Body of pancreas (tissue), 4 donors: ENCODE measurements around the gene BTAF1. TPM values are rescaled to one million over a fixed set of nuclear protein-coding genes. Genes with fewer than 3 reads are reported as not detected.

Source experiments
- ATAC-seq: fragments of 150-250 bp; one replicate; pipeline ENCODE4 v1.9.1; 2016
- DNase-seq, 4 donors: peaks; one replicate each; pipeline ENCODE4 v3.0.0-alpha.2; 2019
- H3K27ac ChIP-seq, 4 donors: fragments of 200-600 bp; sonication (generic); 1 replicate in 3 of 4; 2 replicates in 1 of 4; pipeline versions ENCODE4 v1.5.1 to v1.6.1; 2016 to 2019; ENCODE audit warnings: mild to moderate bottlenecking in 1 of 4, mixed read lengths in 1 of 4, moderate library complexity in 1 of 4
- H3K27me3 ChIP-seq, 2 donors: fragments of 200-600 bp; sonication (generic); one replicate each; pipeline ENCODE4 v1.6.0; 2016; ENCODE audit warnings: mild to moderate bottlenecking in 1 of 2
- H3K36me3 ChIP-seq, 2 donors: fragments of 200-600 bp; sonication (generic); replicated peaks in 1 of 2; 2 replicates each; pipeline ENCODE4 v1.5.1; 2016; ENCODE audit warnings: low read depth in 2 of 2; ENCODE audit not compliant: insufficient read depth in 1 of 2
- H3K4me1 ChIP-seq: fragments of 200-600 bp; sonication (generic); one replicate; pipeline ENCODE4 v1.6.0; 2016
- H3K4me3 ChIP-seq, 2 donors: fragments of 200-600 bp; sonication (generic); 1 replicate in 1 of 2; 2 replicates in 1 of 2; pipeline ENCODE4 v1.5.1; 2016 to 2019
- H3K9me3 ChIP-seq, 3 donors: fragments of 200-600 bp; sonication (generic); 1 replicate in 2 of 3; 2 replicates in 1 of 3; pipeline ENCODE4 v1.5.1; 2016
- POLR2A ChIP-seq, 3 donors: fragments of 450-650 bp; IDR thresholded peaks; one replicate each; pipeline ENCODE4 v1.6.1; 2016; ENCODE audit warnings: antibody characterized with exemption in 3 of 3, mild to moderate bottlenecking in 2 of 3
- WGBS, 2 donors: methylation state at CpG; one replicate each; pipeline ENCODE4 v1.1.5; 2017; 5-methylcytosine and 5-hydroxymethylcytosine counted together
- intact Hi-C: fragments of 100-400 bp; cut with DNase I; formaldehyde crosslinking; loops from one replicate; pipeline ENCODE4 v1.15.1; 2023
- total RNA-seq, 2 donors: library from RNA; depleted of rRNA; stranded (reverse); fragments of >200 nt; gene quantifications; one replicate each; pipeline ENCODE4 v1.1.0, GENCODE V29; 2016
- TF ChIP-seq, protein P1 (sequence below), 7 experiments: fragments of 450-650 bp in 4 of 7; fragments of 200-600 bp in 3 of 7; sonication (generic) in 3 of 7; IDR thresholded peaks; one replicate each; pipeline ENCODE4 v1.5.1; 2016 to 2019; ENCODE audit warnings: antibody characterized with exemption in 7 of 7

BTAF1 gene
- total RNA-seq, 2 donors from 2014 or later, result 30.0 to 39.7 TPM

DNA sequence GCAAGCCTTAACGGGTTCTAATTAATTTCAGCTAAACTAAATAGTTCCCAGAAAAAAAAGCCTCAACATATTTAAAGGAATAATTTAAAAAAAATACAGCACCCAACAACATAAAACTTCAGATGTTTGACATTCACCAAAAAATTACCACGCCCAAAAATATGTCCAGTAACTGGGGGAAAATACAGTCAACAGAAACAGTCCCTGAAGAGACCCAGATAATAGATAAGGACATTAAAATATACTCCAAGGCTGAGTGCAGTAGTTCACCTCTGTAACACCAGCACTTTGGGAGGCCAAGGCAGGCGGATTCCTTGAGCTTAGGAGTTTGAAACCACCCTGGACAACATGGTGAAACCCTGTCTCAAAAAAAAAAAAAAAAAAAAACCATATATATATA, 78.0 kb downstream of the BTAF1 start:
- H3K36me3 ChIP-seq, result peaks cover 0 to 13% of the 10 kb centered on the region in 2 donors
- H3K27ac ChIP-seq, result no peak overlapping the region
- H3K9me3 ChIP-seq, result no peaks in the 10 kb centered on the region
- intact Hi-C loops, result no loop called here
- no peak for ATAC-seq
- TF ChIP-seq, protein P1, sequence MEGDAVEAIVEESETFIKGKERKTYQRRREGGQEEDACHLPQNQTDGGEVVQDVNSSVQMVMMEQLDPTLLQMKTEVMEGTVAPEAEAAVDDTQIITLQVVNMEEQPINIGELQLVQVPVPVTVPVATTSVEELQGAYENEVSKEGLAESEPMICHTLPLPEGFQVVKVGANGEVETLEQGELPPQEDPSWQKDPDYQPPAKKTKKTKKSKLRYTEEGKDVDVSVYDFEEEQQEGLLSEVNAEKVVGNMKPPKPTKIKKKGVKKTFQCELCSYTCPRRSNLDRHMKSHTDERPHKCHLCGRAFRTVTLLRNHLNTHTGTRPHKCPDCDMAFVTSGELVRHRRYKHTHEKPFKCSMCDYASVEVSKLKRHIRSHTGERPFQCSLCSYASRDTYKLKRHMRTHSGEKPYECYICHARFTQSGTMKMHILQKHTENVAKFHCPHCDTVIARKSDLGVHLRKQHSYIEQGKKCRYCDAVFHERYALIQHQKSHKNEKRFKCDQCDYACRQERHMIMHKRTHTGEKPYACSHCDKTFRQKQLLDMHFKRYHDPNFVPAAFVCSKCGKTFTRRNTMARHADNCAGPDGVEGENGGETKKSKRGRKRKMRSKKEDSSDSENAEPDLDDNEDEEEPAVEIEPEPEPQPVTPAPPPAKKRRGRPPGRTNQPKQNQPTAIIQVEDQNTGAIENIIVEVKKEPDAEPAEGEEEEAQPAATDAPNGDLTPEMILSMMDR (IDR thresholded peaks at IDR 0.05), result no peak
- TF ChIP-seq POLR2A (IDR thresholded peaks at IDR 0.05), result no peak
- H3K4me3 ChIP-seq, result no peak overlapping the region
- 97 to 98% methylated on average over 3 of the region's 3 CpGs for WGBS, 2 donors
- DNase-seq, result no peak
- H3K27me3 ChIP-seq, result no peaks in the 10 kb centered on the region
- H3K4me1 ChIP-seq, result no peaks in the 10 kb centered on the region

DNA sequence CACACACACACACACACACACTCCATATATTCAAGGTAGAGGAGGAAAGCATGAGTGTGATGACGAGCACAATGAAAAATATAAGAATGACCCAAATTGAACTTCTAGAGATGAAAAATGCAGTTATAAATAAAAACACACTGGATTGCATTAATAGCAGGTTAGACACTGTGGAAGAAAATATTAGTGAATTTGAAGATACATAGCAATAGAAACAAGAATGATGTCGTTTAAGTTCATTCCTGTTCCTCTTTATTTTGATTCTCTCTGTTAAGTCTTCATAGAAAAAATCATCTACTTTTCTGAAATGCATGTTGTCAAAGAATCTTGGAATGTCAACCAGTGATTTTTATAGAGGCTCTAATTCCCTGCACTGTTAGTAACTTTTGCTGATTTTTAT, 78.4 kb downstream of the BTAF1 start:
- no peak for ATAC-seq

DNA sequence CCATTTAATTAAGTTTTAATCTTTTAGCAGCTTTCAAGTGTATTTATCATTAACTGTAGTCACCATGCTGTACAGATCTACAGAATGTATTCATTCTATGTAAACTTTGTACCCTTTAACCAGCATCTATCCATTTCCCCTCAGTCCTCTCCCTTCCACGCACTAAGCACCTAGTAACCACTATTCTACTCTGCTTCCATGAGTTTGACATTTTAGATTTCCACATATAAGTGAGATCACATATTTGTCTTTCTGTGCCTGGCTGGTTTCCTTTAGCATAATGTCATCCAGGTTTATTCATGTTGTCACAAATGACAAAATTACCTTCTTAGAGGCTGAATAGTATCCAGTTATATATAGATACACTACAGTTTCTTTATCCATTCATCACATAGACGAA, 79.7 kb downstream of the BTAF1 start:
- DNase-seq, result no peak
- Histone ChIP-seq H3K27me3 (no peaks in the 10 kb centered on the region), H3K9me3 (no peaks in the 10 kb centered on the region), H3K4me1 (no peaks in the 10 kb centered on the region), H3K36me3 (peaks cover 0 to 7% of the 10 kb centered on the region in 2 donors), H3K27ac (no peak overlapping the region), H3K4me3 (no peak overlapping the region)
- ATAC-seq, result no peak
- TF ChIP-seq, protein P1 (IDR thresholded peaks at IDR 0.05), result no peak
- TF ChIP-seq POLR2A (IDR thresholded peaks at IDR 0.05), result no peak
- 87 to 88% methylated on average over 2 of the region's 2 CpGs for WGBS, 2 donors
- intact Hi-C loops, result no loop called here

More for the DNA sequence above, 78.4 kb downstream of the BTAF1 start:
- H3K4me1 ChIP-seq, result no peaks in the 10 kb centered on the region
- H3K36me3 ChIP-seq, result peaks cover 0 to 13% of the 10 kb centered on the region in 2 donors
- no peak for DNase-seq
- WGBS, 2 donors, result 95 to 99% methylated on average over 2 of the region's 2 CpGs
- H3K9me3 ChIP-seq, result no peaks in the 10 kb centered on the region
- intact Hi-C loops, result no loop called here
- no peak overlapping the region for H3K27ac ChIP-seq
- TF ChIP-seq, protein P1 (IDR thresholded peaks at IDR 0.05), result no peak
- no peak for TF ChIP-seq POLR2A (IDR thresholded peaks at IDR 0.05)
- H3K27me3 ChIP-seq, result no peaks in the 10 kb centered on the region
- no peak overlapping the region for H3K4me3 ChIP-seq

DNA sequence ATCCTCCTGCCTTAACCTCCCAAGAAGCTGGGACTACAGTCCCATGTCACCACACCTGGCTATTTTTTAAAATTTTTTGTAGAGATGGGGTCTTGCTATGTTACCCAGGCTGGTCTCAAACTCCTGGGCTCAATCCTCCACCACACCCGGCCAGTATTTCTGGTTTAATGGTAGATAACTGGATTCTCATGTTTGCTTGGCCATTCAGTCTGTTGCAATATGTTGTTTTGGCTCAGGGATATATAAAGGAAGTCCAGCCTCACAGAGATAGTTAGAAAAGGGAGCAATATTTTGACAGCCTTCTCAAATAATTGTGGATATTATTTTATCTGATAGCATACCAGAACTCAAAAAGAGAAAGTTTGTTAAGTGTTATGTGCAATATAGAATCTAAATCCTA, 82.4 kb downstream of the BTAF1 start:
- no peaks in the 10 kb centered on the region for H3K27me3 ChIP-seq
- DNase-seq, result no peak
- TF ChIP-seq, protein P1 (IDR thresholded peaks at IDR 0.05), result no peak
- TF ChIP-seq POLR2A (IDR thresholded peaks at IDR 0.05), result no peak
- WGBS, 2 donors, result 95 to 100% methylated on average over 1 of the region's 1 CpG
- H3K4me3 ChIP-seq, result no peak overlapping the region
- no peaks in the 10 kb centered on the region for H3K4me1 ChIP-seq
- no peaks in the 10 kb centered on the region for H3K9me3 ChIP-seq
- intact Hi-C loops, result no loop called here
- H3K36me3 ChIP-seq, result peaks cover 0 to 7% of the 10 kb centered on the region in 2 donors
- H3K27ac ChIP-seq, result no peak overlapping the region
- ATAC-seq, result no peak

DNA sequence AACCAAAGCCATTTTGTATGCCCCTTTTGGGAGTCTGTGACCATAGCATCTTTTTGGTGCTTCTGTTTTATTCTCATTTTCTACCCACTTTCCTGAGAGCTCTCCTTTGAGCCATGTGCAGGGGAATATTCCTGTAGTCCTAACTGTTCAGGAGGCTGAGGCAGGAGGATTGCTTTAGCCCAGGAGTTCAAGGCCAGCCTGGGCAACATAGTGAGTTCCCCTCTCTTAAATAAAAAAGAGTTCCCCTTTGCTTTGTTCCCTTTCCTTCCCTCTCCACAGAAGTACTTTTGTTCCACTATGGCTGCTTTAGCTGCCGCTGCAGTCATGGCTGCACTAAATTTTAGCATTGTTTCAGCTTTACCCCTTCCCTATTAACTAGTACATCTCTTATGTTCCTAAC, 85.9 kb downstream of the BTAF1 start:
- WGBS, 2 donors, result 93 to 94% methylated on average over 1 of the region's 1 CpG
- no peaks in the 10 kb centered on the region for H3K4me1 ChIP-seq
- DNase-seq (no peak), ATAC-seq (no peak)
- peaks cover 0 to 12% of the 10 kb centered on the region in 2 donors for H3K36me3 ChIP-seq
- no peaks in the 10 kb centered on the region for H3K9me3 ChIP-seq
- intact Hi-C loops, result no loop called here
- H3K27me3 ChIP-seq, result no peaks in the 10 kb centered on the region
- no peak overlapping the region for H3K27ac ChIP-seq
- no peak overlapping the region for H3K4me3 ChIP-seq
- TF ChIP-seq POLR2A (IDR thresholded peaks at IDR 0.05), result no peak
- TF ChIP-seq, protein P1 (IDR thresholded peaks at IDR 0.05), result no peak
